ENCODE results near the gene CLASP1.

The CLASP1 gene

GRCh38 chr2:121534007-121534406 is 115.3 kb downstream of the CLASP1 start:
- no peak for TF ChIP-seq CTCF (conservative IDR thresholded peaks at IDR 0.05; ENCODE audit: control insufficient read depth, insufficient read depth, low read depth, low read length)
- no peak for DNase-seq (ENCODE audit: low read depth)
- no peak overlapping the region for H3K4me3 ChIP-seq (ENCODE audit: control insufficient read depth, low read depth, low read length)

DNA sequence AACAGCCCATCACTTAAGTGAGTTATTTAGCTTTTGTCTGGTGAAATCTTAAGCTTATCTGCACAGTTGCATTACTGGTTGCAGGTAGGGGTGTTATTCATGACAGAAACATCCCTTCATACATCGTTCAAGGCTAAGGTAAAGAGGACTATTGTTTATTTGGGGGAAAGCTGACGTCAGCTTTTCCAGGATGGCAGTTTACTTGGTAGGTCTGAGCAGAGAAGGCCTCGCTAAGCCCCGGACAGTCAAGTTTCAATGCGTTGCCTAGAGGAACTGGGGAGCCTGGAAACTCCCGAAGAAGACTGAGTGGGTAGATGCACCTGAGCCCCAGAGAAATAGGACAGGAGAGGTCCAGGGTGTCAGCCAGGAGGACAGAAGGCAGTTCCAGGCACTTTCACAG is 116.4 kb downstream of the CLASP1 start:
- no peak for TF ChIP-seq CTCF (conservative IDR thresholded peaks at IDR 0.05; ENCODE audit: control insufficient read depth, insufficient read depth, low read depth, low read length)
- H3K4me3 ChIP-seq (ENCODE audit: control insufficient read depth, low read depth, low read length): no peak overlapping the region
- DNase-seq (ENCODE audit: low read depth): no peak

DNA sequence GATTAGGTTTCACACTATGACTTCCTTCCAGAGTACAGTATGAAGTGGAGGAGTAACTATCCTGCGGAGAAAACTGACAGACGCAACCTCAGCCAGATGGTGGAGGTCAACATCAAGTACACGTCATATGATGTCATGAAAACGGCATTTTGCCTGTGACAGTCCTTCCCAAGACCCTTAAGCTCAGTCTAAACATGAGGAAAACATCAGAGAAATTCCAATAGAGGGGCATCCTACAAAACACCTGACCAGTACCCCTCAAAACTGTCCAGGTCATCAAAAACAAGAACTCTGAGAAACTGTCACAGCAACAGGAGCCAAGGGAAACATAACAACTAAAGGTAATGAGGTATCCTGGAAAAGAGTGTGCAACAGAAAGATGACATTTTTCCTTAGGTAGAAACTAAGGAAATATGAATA is 116.9 kb downstream of the CLASP1 start:
- H3K4me3 ChIP-seq (ENCODE audit: control insufficient read depth, low read depth, low read length): no peak overlapping the region
- no peak for TF ChIP-seq CTCF (conservative IDR thresholded peaks at IDR 0.05; ENCODE audit: control insufficient read depth, insufficient read depth, low read depth, low read length)
- peak; percentile 70 for DNase-seq (ENCODE audit: low read depth)

DNA sequence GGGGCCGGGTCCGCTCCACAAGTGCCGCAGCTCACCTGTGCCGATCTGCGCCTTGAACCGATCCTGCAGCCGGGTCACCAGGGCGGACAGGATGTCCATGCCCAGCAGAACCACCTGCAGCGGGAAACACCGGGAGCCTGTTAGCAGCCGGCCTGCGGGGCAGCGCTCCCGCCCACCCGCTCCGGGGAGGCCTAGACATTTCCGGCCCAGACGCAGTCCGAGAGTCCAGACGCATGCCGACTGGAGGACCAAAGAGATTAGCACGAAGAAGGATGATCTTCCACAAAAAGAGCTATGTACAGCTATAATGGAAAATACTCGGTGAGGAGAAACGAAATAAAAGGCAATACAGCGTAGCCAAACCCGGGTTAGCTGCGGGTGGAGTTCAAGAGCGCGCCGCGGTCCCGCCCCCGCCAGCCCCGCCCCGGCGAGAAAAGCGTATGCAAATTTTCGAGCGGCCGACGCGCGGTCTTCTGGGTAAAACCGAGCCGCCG is 119.0 kb downstream of the CLASP1 start:
- no peak for TF ChIP-seq CTCF (conservative IDR thresholded peaks at IDR 0.05; ENCODE audit: control insufficient read depth, insufficient read depth, low read depth, low read length)
- peak; percentile 67 for DNase-seq (ENCODE audit: low read depth)
- peak overlapping the region; percentile 84 for H3K4me3 ChIP-seq (ENCODE audit: control insufficient read depth, low read depth, low read length)

DNA sequence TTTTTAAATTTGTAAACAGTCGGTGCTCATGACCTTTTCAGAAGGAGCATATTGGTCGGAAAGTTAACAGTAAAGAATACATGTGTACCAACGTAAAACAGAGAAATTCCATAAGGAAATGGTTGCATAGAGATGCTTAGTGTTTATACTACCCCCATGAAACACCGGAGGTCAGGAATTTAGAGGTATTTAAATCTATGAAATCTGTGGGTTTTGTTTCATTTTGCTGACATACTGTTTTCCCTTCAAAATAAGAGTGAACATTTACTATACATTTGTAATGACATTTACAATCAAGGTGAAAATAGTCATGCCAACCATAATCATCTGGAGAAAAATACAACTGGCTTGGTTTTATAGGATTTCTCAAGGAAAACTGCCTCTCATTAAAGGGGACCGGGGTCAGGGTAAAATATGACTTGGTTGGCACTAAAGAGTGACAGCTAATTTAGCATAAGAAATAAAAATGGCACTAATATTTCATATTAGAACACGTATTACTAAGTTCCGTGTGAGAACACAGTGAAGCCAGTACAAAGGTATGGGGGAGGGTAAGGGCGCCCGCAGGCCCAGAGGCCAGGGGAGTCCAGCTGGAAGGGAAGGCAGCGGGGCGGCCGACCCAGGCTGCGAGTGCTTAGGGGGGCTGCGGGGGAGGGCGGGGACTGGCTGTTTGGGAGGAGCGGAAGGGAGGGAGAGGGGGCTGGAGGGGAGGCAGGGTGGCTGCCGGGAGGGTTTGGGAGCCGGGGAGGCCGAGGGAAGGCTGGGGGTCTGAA is 119.6 kb downstream of the CLASP1 start:
- TF ChIP-seq CTCF (conservative IDR thresholded peaks at IDR 0.05; ENCODE audit: control insufficient read depth, insufficient read depth, low read depth, low read length): no peak
- peak; percentile 56 for DNase-seq (ENCODE audit: low read depth)
- H3K4me3 ChIP-seq (ENCODE audit: control insufficient read depth, low read depth, low read length): peak overlapping the region; percentile 84

DNA sequence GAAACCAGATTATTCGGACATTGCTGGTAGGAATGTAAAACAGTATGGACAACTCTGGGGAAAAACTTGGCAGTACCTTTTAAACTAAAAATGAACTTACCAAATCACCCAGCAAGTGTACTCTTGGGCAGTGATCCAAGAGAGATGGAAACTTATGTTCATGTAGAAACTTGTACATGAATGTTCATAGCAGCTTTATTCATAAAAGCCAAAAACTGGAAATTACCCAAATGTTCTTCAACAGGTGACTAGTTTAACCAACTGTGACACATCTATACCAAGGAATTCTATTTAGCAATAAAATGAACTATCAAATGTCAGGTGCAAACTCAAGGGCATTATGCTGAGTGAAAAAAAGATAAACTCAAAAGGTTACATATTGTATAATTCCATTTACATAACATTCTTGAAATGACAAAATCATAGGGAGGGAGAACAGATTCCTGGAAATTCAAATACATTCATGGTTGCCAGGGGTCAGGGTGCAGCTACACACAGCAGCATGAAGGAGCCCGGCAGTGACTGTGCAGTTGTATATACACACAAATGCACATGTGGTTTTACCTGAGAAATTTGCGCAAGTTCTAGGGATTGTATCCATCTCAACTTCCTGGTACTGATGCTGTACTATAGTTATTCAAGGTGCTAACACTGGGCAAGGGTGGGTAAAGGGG is 122.1 kb downstream of the CLASP1 start:
- no peak for TF ChIP-seq CTCF (conservative IDR thresholded peaks at IDR 0.05; ENCODE audit: control insufficient read depth, insufficient read depth, low read depth, low read length)
- H3K4me3 ChIP-seq (ENCODE audit: control insufficient read depth, low read depth, low read length): no peak overlapping the region
- DNase-seq (ENCODE audit: low read depth): peak; percentile 17

Measured in fibroblast of mammary gland (primary cell).